GM18526 (cell line): ENCODE results near the gene CAMK2D.

Experiments
- POLR2A ChIP-seq: IDR thresholded peaks from 3 replicates; pipeline ENCODE4 v1.6.1; 2011; ENCODE audit not compliant: insufficient read length; ENCODE audit errors: extremely low read depth

Gene CAMK2D

DNA sequence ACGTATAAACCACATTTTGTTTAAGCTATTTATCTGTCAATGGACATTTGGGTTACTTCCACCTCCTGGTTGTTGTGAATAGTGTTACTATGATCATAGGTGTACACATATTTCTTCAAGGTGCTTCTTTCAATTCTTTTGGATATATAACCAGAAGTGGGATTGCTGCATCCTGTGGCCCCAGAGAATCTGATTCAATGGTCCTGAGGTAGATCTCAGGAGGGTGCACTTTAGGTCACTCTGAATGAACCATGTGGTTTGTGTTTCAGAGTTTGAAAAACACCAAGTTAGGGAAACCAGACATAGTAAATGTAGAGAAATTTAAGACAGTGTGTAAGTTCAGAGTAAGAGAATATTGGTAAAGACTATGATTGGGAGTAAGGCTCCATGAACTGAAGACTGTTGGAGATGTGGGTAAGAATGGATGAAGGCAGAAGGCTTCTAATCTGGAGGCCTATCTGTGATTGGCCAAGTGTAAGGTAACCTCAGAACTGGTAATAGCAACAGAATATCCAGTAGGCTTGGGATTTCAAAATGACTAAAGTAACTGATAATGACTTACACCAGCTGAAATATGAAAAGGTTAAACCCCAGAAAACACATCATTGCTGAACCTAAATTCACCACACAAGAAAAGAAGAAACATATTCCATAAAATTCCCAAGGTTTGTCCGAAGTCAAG lies 236.9 kb downstream of the CAMK2D start:
- no peak for TF ChIP-seq POLR2A

DNA sequence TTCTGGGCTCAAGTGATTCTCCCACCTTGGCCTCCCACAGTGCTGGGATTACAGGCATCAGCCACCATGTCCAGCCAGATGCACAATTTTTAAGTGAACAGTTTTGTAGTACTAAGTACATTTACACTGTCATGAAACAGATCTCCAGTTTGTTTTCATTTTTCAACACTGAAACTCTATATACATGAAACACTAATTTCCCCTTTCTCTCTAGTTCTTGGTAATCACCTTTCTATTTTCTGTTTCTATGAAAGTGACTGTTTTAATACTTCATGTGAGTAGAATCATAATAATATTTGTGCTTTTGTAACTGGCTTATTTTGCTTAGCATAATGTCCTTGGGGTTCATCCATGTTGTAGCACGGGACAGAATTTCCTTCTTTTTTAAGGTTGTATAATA lies 237.4 kb downstream of the CAMK2D start:
- TF ChIP-seq POLR2A: no peak

DNA sequence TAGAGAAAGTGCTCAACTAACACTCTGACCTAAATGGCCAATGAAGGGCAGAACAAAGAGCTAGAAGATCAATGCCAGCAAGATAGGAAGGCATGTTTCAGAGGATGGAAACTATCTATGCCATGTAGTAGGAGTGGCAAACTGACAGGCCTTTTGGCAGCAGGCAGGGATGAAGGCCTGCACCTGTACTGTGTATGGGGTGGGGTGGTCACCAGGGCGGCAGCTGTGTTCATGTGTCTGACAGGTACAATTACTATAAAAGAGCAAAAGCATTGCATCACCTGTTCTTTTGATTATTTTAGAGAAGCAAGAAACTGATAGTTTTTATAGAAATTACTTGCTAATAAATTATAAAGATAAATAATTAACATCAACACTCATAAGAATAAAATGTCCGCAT lies 239.1 kb downstream of the CAMK2D start:
- no peak for TF ChIP-seq POLR2A

DNA sequence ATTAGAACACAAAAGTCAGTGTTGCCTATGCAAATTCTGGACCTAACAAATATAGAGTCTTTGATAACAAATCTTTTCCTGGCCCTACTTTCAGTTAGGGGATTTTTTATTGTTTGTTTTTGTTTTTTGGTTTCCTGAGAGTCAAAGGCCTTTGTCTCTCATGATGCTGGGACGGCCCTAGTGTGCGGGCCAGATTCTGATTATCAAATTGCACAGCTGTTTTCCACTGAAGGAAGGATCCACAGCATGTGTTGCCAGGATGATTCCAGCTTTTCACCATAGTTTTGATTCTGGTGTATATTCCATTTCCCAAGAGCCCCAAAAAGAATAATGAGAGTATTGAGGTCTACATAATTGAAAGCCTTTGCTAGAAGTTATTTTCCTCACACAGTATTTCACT lies 248.2 kb downstream of the CAMK2D start:
- no peak for TF ChIP-seq POLR2A

DNA sequence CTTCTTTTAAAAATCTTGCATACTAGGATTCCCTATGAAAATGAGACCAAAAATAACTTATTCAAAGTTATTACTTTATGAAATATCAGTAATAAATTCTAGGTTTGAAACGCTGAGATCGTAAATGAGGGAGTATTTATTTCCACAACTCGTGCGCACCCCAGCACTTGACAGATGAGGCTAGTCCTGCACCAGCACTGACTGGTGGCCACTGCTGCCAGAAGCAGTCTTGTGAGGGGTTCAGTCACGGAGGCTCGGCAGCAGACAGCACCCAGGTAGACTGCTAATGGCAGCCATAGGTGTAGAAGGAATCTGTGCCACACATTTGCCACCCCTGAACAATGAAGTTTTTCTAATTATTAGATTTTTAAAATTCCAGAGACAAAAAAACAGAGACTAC lies 248.7 kb downstream of the CAMK2D start:
- TF ChIP-seq POLR2A: no peak

DNA sequence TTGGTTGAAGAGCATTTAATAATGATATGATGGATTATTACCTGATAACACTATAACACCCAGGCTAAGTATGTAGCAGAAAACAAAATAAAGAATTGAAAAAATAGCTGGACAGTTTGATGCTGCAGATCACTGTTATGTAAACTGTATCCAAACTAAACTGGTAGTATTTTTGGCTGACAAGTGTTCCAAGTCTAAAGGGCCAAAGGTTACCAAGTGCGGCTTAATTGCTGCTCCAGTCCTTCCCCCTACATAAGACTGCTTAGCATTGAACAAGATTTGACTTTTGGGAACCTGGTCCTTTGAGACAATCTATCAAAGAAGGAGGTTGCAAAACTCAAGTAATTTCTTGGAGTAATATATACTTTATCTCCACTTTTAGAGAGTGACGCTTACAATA lies 249.6 kb downstream of the CAMK2D start:
- no peak for TF ChIP-seq POLR2A

DNA sequence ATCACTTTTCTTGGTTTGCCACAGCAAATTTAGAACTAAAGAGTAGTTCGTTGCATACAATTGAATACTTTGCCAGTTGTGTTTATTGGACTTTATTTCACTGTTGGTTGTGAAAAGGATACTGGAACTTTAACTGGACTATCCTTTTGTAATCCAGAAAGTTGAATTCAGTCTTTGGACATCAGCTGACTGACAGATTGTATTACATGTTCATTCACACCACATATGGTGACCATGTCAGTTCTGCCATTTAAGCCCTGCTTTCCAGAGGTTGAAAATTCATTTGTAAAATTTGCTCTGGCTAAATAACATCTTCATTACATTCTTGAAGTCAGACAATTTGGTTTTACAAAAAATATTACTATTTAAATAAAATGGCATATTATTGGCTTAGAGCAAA lies 251.7 kb downstream of the CAMK2D start:
- no peak for TF ChIP-seq POLR2A

DNA sequence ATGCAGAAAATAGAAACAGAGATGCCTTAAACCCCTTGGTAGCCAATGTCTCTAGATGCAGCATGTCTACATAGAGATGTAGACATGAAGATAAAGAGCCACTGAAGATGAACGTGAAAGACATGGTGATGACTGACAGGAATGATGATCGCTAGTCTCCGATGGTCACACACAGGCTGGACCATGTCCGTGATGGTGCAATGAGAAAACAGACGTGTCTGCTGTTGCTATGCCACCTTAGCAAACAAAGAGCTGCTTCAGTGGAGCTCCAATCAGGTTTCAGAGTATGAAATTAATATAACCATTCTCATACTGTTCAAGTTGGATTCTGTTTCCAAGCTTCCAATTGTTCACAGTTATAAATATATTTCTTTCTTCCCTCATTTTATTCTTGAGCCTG lies 256.5 kb downstream of the CAMK2D start:
- TF ChIP-seq POLR2A: no peak

DNA sequence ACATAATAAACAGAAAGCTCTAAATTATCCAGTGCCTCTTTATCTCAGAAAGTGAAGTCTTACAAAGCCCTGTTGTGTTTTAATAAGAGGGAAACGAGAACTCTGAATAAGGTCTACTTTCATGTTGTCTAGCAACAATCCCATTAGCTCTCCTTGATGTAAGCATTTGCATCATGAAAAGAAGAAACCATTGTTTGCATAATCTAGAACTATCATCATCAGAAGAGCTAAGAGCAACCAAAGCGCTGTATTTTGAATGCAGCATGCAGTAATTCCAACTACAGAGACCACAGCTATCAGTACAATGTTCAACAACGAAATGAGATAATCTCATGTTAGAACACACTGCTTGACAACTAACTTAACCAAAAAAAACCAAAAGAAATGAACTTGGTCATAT lies 257.1 kb downstream of the CAMK2D start:
- TF ChIP-seq POLR2A: no peak

DNA sequence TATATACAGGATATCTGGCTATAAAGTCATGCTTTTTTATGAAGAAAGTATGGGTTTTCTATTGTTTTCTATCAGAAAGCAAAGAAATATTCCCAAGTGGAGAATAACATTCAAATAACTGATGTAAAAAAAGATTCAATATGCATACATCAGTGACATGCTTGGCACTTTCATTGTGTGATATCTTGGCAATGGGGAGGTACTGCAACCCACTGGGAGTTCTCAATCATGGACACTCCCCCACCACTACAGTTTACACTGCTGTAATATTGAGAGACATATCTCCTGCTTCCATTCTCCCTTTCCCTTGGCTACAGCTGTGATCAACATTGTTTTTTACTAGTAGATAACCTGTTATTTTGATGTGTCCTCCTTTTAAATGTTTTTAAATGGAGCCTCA lies 257.8 kb downstream of the CAMK2D start:
- TF ChIP-seq POLR2A: no peak

DNA sequence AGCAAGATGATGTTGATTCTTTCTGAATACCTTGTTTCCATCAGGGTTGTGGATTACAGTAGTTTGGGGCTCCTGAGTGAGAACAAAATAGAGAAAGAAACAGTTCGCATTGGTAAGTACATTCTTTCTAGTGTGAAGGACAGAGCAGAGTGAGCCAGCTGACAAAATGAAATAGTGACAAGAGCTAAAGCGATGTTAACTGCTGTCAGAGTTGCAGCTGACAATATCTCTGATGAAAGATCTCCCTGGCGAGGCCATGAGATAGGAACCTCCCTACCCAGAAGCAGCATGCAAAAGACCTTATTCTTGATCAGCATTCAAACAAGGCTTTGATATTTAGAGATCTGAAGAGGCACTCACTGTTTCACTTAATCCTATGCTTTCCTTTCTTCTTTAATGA lies 258.6 kb downstream of the CAMK2D start:
- TF ChIP-seq POLR2A: no peak

DNA sequence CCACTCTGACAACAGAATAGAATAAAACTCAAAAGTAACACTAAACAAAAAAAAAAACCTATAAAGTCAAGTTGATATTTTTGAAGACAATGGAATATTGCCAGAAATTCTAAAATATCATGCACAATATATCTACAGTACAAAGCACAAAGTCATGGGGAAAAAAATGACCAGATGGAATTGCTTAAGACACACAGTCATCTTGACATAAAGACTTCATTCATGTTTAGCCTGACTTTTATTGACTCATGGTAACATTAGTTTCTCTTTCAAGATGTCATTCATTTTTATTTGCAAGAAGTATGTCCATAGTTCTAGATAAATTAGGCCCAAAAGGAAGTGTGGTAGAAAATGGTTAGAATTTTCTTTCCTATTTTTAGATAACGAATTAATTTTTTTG lies 259.1 kb downstream of the CAMK2D start:
- TF ChIP-seq POLR2A: no peak

DNA sequence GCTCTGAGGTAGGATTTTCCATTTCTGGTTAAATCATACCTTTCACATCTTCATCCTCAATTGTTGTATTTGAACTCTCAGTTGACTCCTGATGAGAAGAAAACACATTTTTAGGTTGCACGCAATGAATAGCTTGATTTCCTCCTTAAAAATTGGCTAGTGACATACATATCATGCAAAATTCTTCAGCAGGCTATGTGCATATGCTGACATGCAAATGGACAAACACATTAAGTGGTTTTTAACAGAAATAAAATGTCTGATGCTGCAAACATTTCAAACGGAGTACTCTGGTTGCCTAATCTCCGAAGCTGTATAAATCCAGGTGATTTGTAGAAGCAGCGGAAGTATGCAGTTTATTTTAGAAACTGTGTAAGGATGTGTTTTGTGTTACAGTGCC lies 261.1 kb downstream of the CAMK2D start:
- no peak for TF ChIP-seq POLR2A

DNA sequence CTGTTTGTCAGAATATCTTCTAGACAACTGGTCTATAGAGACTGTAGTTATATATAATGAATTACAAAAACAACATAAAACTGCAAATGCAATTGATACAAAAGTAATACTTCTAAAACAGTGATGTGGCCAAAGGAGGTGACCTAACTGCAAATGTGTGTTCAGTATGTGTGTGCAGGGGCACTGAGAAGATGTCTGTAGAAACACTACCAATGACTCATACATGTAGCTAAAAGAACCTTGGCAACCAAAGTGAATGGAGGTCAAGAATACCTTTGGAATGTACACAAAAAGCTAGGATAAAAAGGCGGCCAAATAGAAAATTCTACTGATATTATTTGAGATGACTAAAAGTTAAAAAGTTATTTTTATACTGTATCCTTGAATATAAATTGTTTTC lies 261.8 kb downstream of the CAMK2D start:
- TF ChIP-seq POLR2A: no peak

DNA sequence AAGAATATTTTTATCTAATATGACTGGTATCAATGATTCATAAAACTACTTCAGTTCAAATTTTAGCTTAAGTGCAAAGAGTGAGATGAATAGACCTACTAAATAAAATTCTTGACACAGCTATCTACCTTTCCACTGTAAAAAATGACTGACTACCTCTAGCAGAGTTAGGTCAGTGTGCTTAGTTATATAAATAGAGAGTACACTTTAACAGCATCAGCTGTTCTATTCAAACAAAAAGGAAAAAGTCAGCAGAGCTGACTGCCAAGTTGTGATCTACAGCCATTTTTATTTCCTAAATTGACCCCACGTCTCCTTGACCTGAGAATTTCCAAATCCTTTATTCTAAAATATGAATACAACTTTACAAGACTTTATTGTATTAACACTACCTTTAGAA lies 262.4 kb downstream of the CAMK2D start:
- no peak for TF ChIP-seq POLR2A

DNA sequence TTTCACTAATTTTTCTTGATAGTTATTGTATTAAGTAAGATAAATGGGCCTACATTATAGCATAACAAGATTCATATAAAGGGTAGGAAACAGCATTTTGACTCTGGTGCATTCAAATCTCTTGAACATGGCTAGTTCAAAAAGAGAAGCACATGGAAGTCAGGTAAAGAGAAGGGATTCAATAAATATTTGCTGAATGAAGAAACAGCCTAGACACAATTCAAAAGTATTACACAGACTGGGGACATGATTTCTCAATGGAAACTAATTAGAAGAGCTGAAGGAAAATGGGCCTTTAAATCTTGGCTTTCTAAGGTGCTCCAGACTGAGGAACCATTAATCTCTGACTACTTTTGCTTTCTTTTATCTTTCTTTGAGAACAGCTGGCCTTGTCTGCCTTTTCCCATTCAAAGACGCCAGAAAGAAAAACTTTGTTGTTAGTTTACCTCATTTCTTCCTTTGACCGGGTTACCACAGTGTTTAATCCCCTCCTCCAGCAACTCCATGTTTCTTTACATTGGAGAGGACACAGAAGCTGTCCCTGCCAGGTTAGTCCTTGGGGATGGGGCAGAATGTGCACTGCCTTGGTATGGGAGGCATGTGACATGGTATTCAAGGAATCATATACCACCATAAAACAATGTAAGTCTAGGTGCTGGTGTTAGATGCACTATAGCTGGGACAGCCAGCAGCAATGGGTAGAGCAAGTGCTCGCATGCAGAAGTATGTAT lies 264.2 kb downstream of the CAMK2D start:
- no peak for TF ChIP-seq POLR2A

DNA sequence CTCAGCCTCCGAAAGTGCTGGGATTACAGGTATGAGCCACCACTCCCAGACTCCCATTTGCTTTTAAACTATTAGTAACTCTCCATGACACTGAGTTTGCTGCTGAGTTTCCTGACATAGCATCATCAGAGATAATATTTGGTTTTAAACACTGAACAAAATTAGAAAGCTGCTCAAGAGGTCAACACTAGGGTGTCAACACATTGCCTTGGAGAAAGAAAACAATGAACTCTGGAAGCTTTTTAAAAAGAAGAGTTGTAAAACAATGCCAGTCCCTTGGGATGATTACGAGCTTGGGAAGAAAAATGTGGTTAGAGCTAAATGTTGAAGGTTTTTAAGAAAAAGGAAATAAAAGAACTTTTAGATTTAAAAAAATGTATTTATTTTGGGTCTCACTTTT lies 264.8 kb downstream of the CAMK2D start:
- TF ChIP-seq POLR2A: no peak

DNA sequence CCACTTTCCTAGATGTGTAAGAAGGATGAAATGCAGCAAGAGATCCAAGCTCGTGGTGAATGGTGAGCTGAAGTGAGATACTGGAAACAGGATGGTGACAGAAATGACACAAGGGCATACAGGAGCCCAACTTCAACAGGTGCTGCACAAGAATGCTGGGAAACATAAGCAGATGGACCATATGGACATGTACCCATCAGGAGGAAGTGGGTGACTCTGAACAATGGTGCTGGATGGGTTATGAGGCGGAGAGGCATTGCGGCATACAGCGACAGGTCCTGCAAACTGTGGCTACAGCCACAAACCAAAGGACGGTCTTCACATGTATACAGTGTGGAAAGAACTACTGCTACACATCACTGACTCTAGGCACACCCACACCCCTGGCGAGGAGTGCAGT lies 265.7 kb downstream of the CAMK2D start:
- no peak for TF ChIP-seq POLR2A

DNA sequence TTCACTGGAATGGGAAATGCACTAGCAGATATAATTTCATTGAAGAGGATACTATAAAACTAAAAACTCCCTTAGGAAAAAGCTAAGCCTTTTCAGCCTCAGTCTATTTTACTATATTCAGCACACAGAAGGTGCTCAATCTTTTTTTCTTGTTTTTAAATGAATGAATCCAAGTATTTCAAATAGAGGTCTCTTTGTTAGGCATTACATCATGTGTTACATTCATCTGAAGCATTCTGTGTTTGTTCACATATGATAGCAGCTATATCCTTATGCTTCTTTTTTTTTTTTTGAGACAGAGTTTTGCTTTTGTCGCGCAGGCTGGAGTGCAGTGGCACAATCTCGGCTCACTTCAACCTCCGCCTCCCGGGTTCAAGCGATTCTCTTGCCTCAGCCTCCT lies 278.4 kb downstream of the CAMK2D start:
- no peak for TF ChIP-seq POLR2A
